ENCODE data around the gene VSIG4. TPM values are rescaled to one million over a fixed set of nuclear protein-coding genes. Genes with fewer than 3 reads are reported as not detected.

Gene VSIG4
- total and polyA plus RNA-seq, 10 of the 15 experiments (the other 5 are each of a cell fraction or from before 2014, with no cell fraction given) = 0.05 to 0.36 TPM; not detected in 8

DNA sequence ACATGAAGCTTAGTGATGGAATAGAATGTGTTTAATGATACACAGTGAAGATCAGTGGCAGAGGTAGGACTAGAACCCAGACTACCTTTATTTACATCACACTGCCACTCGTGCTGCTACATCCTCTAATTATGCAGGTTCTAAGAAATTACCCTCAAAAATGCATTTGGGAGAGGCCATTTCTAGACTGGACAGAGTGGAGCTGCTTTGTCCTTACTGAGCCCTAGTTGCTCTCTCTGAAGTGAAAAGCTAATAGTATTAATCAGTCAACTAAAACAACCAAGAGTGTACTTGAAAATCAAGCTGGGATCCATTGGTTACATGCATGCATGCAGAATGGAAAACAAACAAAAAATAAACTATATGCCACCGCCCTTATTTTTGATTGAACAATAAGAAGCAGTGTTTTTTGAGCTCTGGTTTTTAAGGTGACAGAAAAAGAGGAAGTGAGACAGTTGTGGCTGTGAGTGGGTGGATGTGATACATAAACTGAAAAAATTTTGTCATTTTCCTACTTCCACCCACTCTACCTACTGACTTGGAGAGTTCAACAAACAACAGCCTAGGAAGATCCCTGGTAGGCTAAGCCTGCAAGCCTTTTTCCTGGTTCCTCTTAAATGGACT lies 6.8 kb upstream of the VSIG4 start (continued):
- TF ChIP-seq WRNIP1 (IDR thresholded peaks at IDR 0.05; ENCODE audit: borderline replicate concordance, low read depth, low read length) = no peak
- peak; percentile 95 for TF ChIP-seq TBL1XR1 (IDR thresholded peaks at IDR 0.05; ENCODE audit: low read depth, low read length)
- TF ChIP-seq, protein P1, sequence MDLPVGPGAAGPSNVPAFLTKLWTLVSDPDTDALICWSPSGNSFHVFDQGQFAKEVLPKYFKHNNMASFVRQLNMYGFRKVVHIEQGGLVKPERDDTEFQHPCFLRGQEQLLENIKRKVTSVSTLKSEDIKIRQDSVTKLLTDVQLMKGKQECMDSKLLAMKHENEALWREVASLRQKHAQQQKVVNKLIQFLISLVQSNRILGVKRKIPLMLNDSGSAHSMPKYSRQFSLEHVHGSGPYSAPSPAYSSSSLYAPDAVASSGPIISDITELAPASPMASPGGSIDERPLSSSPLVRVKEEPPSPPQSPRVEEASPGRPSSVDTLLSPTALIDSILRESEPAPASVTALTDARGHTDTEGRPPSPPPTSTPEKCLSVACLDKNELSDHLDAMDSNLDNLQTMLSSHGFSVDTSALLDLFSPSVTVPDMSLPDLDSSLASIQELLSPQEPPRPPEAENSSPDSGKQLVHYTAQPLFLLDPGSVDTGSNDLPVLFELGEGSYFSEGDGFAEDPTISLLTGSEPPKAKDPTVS (IDR thresholded peaks at IDR 0.05; ENCODE audit: low read depth, low read length) = no peak
- peak; percentile 53; the same call in 2 of the 3 replicates for TF ChIP-seq POU2F2 (IDR thresholded peaks at IDR 0.05; ENCODE audit: borderline replicate concordance, low read depth, low read length)
- TF ChIP-seq EED (IDR thresholded peaks at IDR 0.05; ENCODE audit: low read depth) = peak; percentile 95
- TF ChIP-seq MXI1 (IDR thresholded peaks at IDR 0.05; ENCODE audit: low read depth, low read length) = peak; percentile 70; the same call in 1 of the 2 replicates
- TF ChIP-seq, protein P2, sequence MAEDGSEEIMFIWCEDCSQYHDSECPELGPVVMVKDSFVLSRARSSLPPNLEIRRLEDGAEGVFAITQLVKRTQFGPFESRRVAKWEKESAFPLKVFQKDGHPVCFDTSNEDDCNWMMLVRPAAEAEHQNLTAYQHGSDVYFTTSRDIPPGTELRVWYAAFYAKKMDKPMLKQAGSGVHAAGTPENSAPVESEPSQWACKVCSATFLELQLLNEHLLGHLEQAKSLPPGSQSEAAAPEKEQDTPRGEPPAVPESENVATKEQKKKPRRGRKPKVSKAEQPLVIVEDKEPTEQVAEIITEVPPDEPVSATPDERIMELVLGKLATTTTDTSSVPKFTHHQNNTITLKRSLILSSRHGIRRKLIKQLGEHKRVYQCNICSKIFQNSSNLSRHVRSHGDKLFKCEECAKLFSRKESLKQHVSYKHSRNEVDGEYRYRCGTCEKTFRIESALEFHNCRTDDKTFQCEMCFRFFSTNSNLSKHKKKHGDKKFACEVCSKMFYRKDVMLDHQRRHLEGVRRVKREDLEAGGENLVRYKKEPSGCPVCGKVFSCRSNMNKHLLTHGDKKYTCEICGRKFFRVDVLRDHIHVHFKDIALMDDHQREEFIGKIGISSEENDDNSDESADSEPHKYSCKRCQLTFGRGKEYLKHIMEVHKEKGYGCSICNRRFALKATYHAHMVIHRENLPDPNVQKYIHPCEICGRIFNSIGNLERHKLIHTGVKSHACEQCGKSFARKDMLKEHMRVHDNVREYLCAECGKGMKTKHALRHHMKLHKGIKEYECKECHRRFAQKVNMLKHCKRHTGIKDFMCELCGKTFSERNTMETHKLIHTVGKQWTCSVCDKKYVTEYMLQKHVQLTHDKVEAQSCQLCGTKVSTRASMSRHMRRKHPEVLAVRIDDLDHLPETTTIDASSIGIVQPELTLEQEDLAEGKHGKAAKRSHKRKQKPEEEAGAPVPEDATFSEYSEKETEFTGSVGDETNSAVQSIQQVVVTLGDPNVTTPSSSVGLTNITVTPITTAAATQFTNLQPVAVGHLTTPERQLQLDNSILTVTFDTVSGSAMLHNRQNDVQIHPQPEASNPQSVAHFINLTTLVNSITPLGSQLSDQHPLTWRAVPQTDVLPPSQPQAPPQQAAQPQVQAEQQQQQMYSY (CRISPR knock-in tag; IDR thresholded peaks at IDR 0.05) = no peak
- TF ChIP-seq SREBF2 (IDR thresholded peaks at IDR 0.05; ENCODE audit: low read length) = no peak
- no peak for TF ChIP-seq EZH2 (IDR thresholded peaks at IDR 0.05; ENCODE audit: borderline replicate concordance, control insufficient read depth, low read depth, low read length)
- TF ChIP-seq NR2C1 (IDR thresholded peaks at IDR 0.05) = no peak
- no peak for TF ChIP-seq SMARCA5 (IDR thresholded peaks at IDR 0.05)
- TF ChIP-seq POLR2A (IDR thresholded peaks at IDR 0.05; ENCODE audit: low read depth, low read length) = no peak
- TF ChIP-seq MEF2B (IDR thresholded peaks at IDR 0.05; ENCODE audit: partially characterized antibody, poor library complexity, severe bottlenecking) = peak; percentile 80

All from GM12878 (cell line).